HG02798 (cell line): ENCODE results near the gene MVD.

Source experiments
- ATAC-seq: cut with Tn5 transposase; IDR thresholded peaks from one replicate; pipeline ENCODE4 v1.9.1; 2021; ENCODE audit warnings: mild to moderate bottlenecking; ENCODE audit not compliant: unreplicated experiment, poor library complexity

Gene MVD

DNA sequence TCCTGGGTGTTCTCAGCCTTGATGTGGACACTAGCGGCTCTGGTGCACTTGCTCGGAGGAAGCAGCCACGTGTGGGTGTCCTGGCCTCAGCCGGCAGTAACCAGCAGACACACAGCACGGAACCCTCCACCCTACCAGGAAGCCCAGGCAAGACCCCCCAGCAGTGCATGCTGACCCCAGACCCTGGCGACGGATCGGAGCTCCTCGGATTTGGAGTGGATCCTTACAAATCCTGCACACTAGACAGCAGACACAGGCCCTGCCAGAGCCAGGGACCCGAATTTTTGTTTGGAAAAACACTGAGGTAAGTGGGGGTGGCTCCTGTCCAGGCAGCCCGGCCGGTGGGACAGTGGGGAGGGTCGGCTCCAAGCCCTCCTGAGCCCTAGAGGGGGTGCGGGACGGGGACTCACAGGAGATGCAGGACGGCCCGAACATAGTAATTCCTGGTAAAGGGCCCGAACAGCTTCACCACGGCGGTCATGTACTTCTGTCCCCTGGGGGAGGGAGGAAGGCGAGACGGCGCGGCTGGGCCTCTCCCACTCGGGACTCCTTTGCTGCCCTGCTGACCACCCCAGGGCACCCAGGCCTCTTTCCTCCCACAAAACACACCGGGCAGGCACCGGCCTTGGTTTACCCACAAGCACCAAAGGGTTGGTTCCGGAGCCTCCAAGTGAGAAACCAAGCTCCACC is 16.4 kb downstream of the MVD start:
- ATAC-seq, result no peak

DNA sequence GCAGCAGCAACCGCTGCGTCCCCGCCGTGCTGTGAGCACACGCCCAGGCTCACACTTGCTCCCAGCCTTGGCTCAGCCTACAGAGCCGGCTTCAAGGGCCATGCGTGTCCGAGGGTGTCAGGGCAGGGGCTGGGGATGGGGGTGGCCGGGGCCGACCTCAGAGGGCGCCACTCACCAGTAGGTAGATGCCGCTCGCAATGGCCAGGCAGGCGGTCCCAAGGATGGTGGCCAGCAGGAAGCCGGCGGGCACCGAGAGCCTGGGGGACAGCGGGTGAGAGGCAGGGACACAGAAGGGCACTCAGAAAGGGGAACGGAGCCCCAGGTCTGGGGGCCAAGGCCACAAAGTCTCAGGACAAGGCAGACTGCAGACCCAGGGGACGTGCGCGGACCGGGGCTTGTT is 16.9 kb downstream of the MVD start:
- no peak for ATAC-seq

DNA sequence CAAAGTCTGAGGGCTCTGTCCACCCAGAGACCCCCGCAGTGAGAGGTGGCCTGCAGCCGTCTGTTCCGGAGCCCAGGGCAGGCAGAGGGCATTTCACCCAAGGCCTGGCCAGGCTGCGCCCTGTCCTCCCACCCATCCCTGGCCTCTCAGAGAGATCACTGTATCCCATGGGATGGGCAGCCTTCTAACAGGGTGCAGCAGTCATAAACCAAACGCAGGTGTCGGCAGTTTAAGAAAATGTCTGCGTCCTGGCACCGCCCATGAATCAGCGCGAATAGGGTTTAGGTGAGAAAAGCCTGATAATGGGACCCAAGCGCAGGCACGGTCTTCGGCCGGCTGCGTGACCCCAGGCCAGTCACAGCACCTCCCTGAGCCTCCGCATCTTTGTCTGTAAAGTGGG is 17.4 kb downstream of the MVD start:
- no peak for ATAC-seq

DNA sequence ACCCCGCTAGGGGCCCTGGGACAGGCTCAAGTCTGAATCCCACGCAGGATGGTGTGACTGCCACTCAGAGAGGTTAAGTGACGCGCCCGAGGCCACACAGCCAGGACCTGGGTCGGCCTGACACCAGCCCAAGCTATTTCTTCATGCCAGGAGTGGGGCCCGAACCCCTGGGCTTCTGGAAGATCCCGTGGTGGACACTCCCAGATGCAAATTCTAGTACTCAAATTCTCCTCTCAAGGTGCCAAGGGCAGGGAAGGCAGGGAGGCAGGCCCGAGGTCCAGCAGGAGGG is 19.3 kb downstream of the MVD start:
- ATAC-seq, result no peak

DNA sequence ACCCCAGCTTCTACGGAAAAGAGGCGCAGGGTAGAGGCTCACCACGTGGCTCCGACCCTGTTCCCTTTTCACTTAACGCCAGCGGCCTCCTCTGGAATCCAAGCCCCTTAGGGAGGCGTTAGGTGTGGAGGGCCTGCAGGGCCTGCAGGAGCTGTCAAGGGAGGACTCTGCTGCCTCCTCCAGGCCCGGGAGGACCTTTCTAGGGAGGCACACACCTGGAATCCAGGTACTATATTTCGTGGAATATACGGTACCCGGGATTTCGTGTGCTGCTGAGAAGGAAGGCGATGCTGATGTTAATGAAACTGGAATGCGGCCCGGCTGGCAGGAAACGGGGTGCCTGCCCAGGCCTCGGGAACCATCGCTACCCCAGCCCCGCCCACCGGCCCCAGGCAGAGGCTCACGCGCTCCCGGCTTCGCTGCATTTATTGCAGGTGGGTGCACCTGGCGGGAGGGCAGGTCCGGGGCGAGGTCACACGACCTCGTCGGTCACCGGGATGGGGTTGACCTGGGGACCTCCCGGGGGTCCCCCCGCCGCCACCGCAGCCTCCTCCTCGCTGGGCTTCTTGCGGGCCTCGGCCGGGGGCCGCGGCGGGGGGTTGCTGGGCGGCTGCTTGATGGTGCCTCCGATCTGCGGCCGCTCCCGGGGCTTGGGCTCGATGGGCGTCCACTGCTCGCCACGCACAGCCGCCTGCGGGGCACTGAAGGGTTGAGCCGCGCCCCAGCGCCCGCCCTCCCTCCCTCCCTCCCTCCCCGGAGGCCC is 19.8 kb downstream of the MVD start:
- no peak for ATAC-seq

DNA sequence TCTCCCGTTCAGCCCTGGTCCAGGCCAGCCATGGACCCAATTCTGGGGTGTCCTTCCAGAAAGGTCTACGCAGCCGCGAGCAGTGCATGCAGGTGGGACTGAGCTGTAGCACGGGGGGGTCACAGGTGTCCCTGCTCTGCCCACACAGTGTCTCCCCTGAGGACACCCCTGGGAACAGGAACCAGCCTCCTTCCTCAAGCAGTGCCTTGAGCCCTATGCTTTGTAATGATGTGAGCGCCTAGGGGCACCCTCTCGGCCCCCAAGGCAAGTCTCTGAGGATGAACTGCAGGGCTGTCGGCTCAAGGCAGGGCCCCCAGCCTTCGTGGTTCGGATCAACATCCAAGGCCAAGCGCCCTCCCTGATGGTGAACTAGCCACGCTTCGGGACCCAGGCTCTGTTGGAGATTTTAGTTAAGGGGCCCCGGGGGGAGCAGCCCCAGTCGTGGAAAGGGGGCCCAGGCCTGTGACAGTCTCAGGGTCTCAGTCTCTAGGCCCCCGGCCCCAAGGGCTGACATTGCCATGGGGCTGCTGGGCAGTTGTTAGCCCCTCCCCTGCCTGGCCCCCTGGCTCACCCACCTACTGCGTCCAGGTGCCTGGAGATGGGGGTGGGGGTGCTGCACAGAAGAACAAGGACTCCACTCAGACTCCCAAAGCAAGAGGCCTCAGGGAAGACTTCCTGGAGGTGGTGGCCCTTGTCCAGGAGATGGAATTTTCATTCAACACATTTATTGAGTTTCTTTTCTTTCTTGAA is 22.2 kb downstream of the MVD start:
- ATAC-seq, result no peak

DNA sequence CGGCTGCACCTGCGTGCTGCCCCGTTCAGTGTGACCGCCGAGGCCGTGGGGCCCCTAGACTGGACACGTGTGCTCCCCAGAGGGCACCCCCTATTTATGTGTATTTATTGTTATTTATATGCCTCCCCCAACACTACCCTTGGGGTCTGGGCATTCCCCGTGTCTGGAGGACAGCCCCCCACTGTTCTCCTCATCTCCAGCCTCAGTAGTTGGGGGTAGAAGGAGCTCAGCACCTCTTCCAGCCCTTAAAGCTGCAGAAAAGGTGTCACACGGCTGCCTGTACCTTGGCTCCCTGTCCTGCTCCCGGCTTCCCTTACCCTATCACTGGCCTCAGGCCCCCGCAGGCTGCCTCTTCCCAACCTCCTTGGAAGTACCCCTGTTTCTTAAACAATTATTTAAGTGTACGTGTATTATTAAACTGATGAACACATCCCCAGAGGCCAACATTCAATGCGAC is 22.8 kb downstream of the MVD start:
- no peak for ATAC-seq

DNA sequence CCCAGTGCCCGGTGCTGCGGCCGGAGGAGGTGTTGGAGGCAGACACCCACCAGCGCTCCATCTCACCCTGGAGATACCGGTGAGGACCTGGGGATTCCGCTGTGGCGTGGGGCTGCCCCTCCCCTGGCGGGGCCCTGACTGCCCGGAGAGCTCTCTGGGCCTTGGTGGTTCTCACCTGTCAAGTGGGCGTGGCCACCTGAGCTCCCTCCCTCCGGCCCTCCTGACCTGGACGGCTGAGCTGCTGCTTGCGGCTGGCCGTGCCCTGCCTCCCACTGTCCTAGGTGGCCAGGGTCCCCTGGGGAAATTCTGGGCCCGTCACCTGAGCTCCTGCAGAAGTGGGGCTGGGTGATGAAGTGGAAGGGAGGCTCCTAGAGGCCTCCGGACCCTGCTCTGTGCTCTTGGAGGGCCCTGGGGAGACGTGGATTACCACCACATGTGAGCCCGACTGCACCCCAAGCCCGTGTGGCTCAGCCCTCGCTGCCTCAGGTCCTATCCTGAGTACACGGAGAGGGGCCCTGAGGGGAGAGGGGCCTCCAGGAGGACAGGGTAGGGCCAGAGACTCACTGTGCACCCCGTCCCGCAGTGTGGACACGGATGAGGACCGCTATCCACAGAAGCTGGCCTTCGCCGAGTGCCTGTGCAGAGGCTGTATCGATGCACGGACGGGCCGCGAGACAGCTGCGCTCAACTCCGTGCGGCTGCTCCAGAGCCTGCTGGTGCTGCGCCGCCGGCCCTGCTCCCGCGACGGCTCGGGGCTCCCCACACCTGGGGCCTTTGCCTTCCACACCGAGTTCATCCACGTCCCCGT is 23.5 kb downstream of the MVD start:
- no peak for ATAC-seq

DNA sequence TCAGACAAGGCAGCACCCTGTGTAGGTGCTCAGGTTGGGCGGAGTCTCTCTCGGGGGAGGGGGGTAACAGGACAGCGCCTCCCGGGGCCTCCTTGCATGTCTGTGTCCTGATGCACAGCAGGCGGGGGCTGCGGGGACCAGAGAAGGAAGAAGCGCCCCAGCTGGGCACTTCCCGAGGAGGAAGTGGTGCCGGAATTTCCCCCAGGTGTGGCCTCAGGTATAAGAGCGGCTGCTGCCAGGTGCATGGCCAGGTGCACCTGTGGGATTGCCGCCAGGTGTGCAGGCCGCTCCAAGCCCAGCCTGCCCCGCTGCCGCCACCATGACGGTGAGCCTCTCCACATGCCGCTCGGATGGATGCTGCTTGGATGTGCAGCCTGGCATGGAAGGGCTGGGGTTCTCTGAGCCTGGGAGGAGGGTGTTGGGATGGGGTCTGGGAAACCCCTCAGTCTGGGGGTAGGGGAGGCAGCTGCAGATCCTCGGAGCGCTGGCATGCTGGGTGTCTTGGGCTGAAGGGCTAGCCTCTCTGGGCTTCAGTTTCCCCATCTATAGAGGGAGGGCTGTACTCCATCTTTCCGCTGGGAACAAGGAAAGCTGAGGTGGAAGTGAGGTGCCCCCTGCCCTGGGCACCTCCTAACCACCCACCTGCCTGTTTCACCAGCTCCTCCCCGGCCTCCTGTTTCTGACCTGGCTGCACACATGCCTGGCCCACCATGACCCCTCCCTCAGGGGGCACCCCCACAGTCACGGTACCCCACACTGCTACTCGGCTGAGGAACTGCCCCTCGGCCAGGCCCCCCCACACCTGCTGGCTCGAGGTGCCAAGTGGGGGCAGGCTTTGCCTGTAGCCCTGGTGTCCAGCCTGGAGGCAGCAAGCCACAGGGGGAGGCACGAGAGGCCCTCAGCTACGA is 24.3 kb downstream of the MVD start, which contains the start of gene IL17C:
IL17C (plus strand) TSS at position 250 of the 908 bp plus-strand sequence; CDS start at position 320, 70 bp downstream.
- ATAC-seq, result no peak

DNA sequence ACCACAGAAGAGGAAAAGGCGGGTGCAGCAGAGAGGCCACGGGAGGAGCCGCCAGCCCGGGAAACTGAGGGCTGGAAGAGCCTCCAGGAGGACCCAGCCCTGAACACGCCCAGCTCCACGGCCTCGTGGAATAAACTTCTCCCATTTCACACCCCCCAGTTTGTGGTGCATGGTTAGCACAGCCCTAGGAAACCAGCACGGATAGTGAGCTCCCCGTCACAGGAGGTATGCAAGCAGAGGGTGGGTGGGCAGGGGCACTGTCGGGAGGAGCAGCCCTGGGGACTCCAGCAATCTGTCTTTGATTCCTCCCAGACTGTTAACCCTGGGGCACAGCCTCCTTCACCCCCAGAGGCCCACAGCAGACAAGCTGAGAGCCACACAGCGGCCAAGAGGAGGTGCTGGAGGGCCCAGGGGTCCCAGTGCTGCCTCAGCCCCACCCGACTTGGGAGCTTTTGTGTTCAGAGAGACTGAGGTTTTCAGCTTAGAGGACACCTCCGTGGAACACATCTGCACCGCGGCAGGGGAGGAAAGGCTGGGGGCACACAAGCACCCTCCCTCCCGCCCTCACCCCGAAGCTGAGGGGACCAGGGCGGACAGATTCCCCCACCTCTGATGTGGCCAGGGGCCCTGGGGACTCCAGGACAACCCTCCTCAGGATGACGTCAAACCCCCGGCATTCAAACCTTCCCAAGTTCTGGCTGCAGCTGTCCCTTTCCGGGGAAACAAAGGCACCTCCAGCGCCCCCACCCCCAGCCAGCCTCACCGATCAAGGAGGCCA is 26.2 kb downstream of the MVD start:
- no peak for ATAC-seq

DNA sequence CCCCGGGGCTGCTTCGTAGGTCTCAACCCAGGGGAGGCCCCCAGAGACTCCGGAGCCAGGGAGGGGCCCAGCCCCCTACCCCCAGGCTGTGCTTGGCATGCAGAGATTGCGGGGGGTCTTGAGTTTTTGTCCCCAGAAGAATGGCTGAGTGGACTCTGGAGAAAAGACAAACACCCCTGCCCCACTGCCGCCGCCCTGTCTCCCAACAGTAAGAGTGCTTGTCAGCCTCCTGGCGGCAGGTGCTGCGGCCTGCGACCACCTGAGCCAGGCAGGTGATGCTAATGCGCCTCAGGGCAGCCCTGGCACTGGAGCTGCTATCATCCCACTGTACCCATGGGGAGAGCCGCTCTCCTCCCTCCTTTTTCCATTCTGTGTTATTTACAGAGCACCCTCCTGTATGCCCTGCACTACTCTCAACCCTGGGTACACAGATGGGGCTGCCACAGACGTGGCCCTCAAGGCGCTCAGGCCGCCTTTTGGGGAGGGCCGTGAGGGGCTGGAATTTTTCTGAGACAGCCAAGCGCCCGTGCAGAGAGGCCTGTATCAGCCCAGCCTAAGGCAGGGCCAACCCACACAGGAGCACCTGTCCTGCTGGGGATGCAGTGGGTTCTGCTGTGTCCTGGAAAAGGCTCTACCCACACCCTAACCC is 27.1 kb downstream of the MVD start:
- no peak for ATAC-seq

DNA sequence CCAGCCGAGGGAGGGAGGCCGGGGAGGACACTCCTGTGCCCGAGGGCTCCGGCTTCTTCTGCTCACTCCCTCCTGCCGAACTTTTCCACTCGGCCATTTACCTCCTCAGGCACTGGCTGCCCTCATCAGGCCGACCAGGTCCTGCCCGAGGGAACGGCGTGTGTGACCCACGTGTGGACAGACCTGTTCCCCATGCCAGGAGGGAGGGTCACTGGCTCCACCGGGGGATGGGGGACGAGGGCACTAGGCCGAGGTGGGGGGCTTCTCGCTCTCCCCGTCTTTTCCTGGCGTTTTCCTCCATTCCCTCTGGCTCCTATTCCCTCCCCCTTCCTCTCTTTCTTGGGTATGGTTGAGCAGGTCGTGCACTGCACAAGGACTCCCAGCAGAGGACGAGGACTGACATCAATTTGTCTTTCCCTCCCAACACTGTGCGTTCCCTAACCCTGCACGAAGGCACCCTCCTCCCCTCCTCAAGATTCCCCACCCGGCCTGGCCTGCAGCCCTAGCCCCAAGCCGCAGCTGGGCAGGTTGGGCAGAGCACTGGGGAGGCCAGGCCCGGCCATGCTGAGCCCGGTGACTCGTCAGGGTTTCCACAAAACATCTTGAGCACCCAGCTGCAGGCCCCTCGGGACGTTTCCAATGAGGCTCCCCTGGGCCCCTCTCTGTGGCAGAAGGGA is 27.8 kb downstream of the MVD start:
- no peak for ATAC-seq

DNA sequence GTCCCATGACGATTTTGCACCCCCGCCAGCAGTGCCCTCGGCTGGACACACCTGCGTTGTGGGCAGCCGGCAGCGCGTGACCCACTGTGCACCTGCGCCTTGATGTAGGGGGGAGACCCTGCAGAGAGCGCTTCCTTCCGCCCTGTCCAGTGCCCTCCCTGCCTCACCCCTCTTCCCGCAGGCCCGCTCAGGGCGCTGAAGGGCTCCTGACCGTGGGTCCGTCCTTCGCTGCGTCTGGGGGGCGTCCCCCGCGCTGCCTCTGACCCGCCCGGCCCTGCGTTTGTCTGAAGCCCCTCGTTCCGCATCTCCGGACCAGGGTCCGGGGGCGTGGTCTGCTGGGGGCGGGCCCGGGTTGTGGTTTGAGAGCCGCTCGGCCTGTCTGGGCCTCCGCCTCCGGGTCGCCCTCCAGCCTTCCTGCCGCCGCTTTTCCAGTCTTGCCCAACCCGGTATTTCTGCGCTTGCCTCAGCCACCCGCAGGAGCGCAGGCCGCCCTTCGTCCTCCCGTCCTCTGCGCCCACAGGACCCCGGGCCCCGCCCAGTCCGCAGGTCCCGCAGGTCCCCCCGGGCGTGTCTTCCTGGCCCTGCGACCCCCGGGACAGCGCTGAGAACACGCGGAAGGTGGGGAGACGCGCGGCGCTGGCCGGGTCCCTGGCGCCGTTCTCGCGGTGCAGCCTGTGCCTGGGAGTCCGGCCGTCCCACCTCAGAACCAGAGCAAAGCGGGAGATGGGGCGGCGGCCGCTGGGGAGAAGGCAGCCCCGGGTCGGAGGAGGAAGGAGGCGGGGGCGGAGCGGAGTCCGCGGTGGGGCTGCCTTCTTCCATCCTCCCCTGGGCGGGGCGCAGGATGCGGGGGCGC is 28.5 kb downstream of the MVD start:
- ATAC-seq, result peak; percentile 46

DNA sequence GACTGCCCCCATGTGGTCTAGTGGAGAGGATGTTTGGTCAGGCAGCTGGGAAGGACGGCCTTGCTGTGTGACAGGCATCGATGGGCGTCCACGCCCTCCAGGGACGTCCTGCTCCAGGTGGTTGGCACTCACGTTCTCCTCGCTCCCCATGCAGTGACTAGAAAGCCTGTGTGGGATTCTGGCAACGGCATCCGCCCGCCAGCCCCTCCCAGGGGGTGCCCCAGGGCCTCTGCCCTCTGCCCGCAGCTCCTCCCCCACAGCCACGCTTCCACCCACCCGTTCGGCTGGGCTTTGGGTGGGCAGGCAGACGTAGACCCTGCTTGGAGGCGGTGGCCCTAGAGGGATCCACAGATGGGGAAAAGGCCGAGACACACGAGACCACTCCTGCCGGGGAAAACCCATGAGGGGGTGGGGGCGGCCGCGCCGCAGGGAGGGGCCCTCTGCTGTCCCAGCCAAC is 29.2 kb downstream of the MVD start:
- ATAC-seq, result peak; percentile 28

DNA sequence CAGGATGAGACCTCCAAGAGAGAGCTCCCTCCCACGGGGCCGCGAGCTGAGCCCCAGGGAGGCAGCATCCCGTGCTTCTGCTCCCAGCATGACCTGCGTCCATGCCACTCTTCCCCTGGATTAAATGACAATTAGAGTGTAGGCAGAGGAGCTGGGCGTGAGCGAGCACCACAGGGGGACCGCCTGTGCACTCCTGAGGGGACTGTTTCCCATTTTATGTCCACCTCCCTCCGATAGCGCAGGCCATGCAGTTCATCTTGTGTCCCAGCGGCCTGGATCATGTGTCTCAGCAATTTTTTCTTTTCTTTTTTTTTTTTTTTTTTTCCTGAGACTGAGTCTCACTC is 30.3 kb downstream of the MVD start:
- no peak for ATAC-seq

DNA sequence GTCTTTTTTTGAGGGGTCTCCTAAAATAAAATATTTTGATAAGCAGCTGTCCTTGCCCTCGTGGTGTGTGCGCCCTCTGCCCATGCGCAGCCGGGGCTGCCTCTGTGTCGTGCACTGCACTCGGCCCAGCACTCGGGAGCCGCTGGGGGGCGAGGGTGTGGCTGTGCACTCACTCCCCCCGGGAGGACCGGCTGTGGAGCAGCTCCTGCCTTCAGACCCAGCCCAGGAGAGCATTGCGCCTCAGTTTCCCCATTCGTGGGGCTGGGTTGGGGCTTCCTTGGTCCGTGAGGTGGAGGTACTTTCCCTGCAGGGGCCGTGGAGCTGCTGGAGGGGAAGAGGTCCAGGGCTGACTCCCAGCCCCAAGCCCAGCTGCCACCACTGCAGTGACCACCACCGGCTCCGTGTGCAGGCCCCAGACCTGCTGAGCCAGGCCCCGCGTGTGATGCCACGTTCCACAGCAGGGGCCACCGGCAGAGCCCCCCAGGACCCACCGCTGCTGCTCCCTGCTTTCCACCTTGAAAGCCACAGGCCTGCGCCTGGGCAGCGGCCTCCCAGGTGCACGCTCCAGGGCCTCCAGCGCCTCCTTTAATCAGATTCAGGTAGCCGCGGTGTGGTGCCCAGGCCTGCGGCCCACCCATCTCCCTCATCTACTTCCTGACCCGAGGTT is 30.8 kb downstream of the MVD start:
- ATAC-seq, result no peak
